HEK293 (cell line): ENCODE data around the gene ALX1.

ENCODE experiments used
- CTCF ChIA-PET: fragments of 350-600 bp; formaldehyde crosslinking; extraction: SDS; loops from one replicate; lab custom pipeline; 2021; ENCODE audit warnings: antibody characterized with exemption; lab: Yijun Ruan, JAX
- POLR2A ChIA-PET: fragments of 300-600 bp; formaldehyde crosslinking; extraction: SDS; loops from one replicate; lab custom pipeline; 2020; ENCODE audit warnings: antibody characterized with exemption, inconsistent platforms; lab: Yijun Ruan, JAX
- H3K27ac ChIP-seq: fragments of 200-500 bp; sonication (Bioruptor generic); 2 replicates; pipeline ENCODE4 v1.5.1; 2014; ENCODE audit warnings: low read depth, low read length, control low read depth, inconsistent platforms; ENCODE audit errors: extremely low read depth
- H3K36me3 ChIP-seq, 2 experiments: fragments of 200-500 bp in 1 of 2; sonication (Bioruptor generic) in 1 of 2; 1 replicate in 1 of 2; 2 replicates in 1 of 2; pipeline ENCODE4 v1.5.1; 2014 to 2017; ENCODE audit warnings: inconsistent platforms in 2 of 2, low read length in 2 of 2; ENCODE audit not compliant: control insufficient read depth in 2 of 2, insufficient read depth in 1 of 2
- H3K4me1 ChIP-seq: fragments of 200-500 bp; sonication (Bioruptor generic); 2 replicates; pipeline ENCODE4 v1.5.1; 2014; ENCODE audit warnings: mild to moderate bottlenecking, low read length, inconsistent platforms; ENCODE audit not compliant: control insufficient read depth, insufficient read depth
- H3K4me3 ChIP-seq: 2 replicates; pipeline ENCODE4 v1.5.1; 2011; ENCODE audit warnings: low read depth, mild to moderate bottlenecking, control low read depth, low read length, moderate library complexity
- H3K9me3 ChIP-seq: fragments of 200-500 bp; sonication (Bioruptor generic); 2 replicates; pipeline ENCODE4 v1.5.1; 2014; ENCODE audit warnings: low read depth, low read length, inconsistent platforms; ENCODE audit not compliant: control insufficient read depth, insufficient read depth
- MZF1 ChIP-seq: fragments of 450-650 bp; formaldehyde crosslinking; IDR thresholded peaks from 2 replicates; pipeline ENCODE4 v1.5.1; 2017; ENCODE audit warnings: missing biosample characterization, missing genetic modification characterization, borderline replicate concordance
- PRDM1 ChIP-seq: fragments of 450-650 bp; formaldehyde crosslinking; IDR thresholded peaks from 2 replicates; pipeline ENCODE4; 2016; ENCODE audit warnings: missing biosample characterization, missing genetic modification characterization
- SALL2 ChIP-seq: fragments of 450-650 bp; formaldehyde crosslinking; IDR thresholded peaks from 2 replicates; pipeline ENCODE4 v1.5.0; 2017; ENCODE audit warnings: missing biosample characterization, mild to moderate bottlenecking, missing genetic modification characterization, borderline replicate concordance
- SP2 ChIP-seq: fragments of 450-650 bp; formaldehyde crosslinking; IDR thresholded peaks from 2 replicates; pipeline ENCODE4 v1.5.1; 2016; ENCODE audit warnings: missing biosample characterization, missing genetic modification characterization
- YY1 ChIP-seq: fragments of 450-650 bp; formaldehyde crosslinking; IDR thresholded peaks from 2 replicates; pipeline ENCODE4 v1.5.1; 2018; ENCODE audit warnings: missing biosample characterization, missing genetic modification characterization
- ZBTB10 ChIP-seq: fragments of 450-650 bp; formaldehyde crosslinking; IDR thresholded peaks from 2 replicates; pipeline ENCODE4 v1.5.1; 2016; ENCODE audit warnings: missing biosample characterization, missing genetic modification characterization
- ZBTB17 ChIP-seq: fragments of 450-650 bp; formaldehyde crosslinking; IDR thresholded peaks from 2 replicates; pipeline ENCODE4 v1.5.1; 2016; ENCODE audit warnings: missing biosample characterization, missing genetic modification characterization
- ZBTB20 ChIP-seq: fragments of 450-650 bp; formaldehyde crosslinking; IDR thresholded peaks from 2 replicates; pipeline ENCODE4 v1.5.1; 2016; ENCODE audit warnings: missing biosample characterization, missing genetic modification characterization
- ZBTB48 ChIP-seq: fragments of 450-650 bp; formaldehyde crosslinking; IDR thresholded peaks from 2 replicates; pipeline ENCODE4 v1.5.1; 2016; ENCODE audit warnings: missing biosample characterization, missing genetic modification characterization
- ZNF121 ChIP-seq: fragments of 450-650 bp; formaldehyde crosslinking; IDR thresholded peaks from 2 replicates; pipeline ENCODE4 v1.5.1; 2016; ENCODE audit warnings: missing biosample characterization, missing genetic modification characterization
- ZNF132 ChIP-seq: fragments of 450-650 bp; formaldehyde crosslinking; IDR thresholded peaks from 2 replicates; pipeline ENCODE4 v1.5.1; 2017; ENCODE audit warnings: missing biosample characterization, missing genetic modification characterization, borderline replicate concordance
- ZNF169 ChIP-seq: fragments of 450-650 bp; formaldehyde crosslinking; IDR thresholded peaks from 2 replicates; pipeline ENCODE4 v1.5.1; 2016; ENCODE audit warnings: missing biosample characterization, missing genetic modification characterization
- ZNF202 ChIP-seq: fragments of 450-650 bp; formaldehyde crosslinking; IDR thresholded peaks from 2 replicates; pipeline ENCODE4 v1.5.1; 2016; ENCODE audit warnings: missing biosample characterization, missing genetic modification characterization, borderline replicate concordance
- ZNF274 ChIP-seq, 2 experiments: fragments of 200-500 bp in 1 of 2; fragments of 450-650 bp in 1 of 2; sonication (Bioruptor generic) in 1 of 2; formaldehyde crosslinking in 1 of 2; IDR thresholded peaks; 2 replicates each; pipeline versions ENCODE4 v1.5.1 to v1.6.1; 2014 to 2016; ENCODE audit warnings: borderline replicate concordance in 1 of 2, inconsistent platforms in 1 of 2, low read length in 1 of 2, missing biosample characterization in 1 of 2, missing genetic modification characterization in 1 of 2
- ZNF335 ChIP-seq: fragments of 450-650 bp; formaldehyde crosslinking; conservative IDR thresholded peaks from 2 replicates; pipeline ENCODE4 v1.5.1; 2016; ENCODE audit warnings: missing biosample characterization, missing genetic modification characterization
- ZNF391 ChIP-seq: fragments of 450-650 bp; formaldehyde crosslinking; IDR thresholded peaks from 2 replicates; pipeline ENCODE4 v1.5.1; 2016; ENCODE audit warnings: low read depth, missing biosample characterization, missing genetic modification characterization, borderline replicate concordance
- ZNF404 ChIP-seq: fragments of 450-650 bp; formaldehyde crosslinking; IDR thresholded peaks from 2 replicates; pipeline ENCODE4 v1.5.1; 2017; ENCODE audit warnings: missing biosample characterization, missing genetic modification characterization
- ZNF513 ChIP-seq: fragments of 450-650 bp; IDR thresholded peaks from 2 replicates; pipeline ENCODE4 v1.5.1; 2018; ENCODE audit warnings: missing biosample characterization, missing genetic modification characterization
- ZNF548 ChIP-seq: fragments of 450-650 bp; formaldehyde crosslinking; IDR thresholded peaks from 2 replicates; pipeline ENCODE4 v1.5.1; 2016; ENCODE audit warnings: missing biosample characterization, missing genetic modification characterization
- ZNF704 ChIP-seq: fragments of 450-650 bp; formaldehyde crosslinking; IDR thresholded peaks from 2 replicates; pipeline ENCODE4 v1.5.1; 2016; ENCODE audit warnings: missing biosample characterization, missing genetic modification characterization
- ZNF776 ChIP-seq: fragments of 450-650 bp; formaldehyde crosslinking; IDR thresholded peaks from 2 replicates; pipeline ENCODE4 v1.5.0; 2017; ENCODE audit warnings: missing biosample characterization, missing genetic modification characterization, borderline replicate concordance

ALX1 gene

DNA sequence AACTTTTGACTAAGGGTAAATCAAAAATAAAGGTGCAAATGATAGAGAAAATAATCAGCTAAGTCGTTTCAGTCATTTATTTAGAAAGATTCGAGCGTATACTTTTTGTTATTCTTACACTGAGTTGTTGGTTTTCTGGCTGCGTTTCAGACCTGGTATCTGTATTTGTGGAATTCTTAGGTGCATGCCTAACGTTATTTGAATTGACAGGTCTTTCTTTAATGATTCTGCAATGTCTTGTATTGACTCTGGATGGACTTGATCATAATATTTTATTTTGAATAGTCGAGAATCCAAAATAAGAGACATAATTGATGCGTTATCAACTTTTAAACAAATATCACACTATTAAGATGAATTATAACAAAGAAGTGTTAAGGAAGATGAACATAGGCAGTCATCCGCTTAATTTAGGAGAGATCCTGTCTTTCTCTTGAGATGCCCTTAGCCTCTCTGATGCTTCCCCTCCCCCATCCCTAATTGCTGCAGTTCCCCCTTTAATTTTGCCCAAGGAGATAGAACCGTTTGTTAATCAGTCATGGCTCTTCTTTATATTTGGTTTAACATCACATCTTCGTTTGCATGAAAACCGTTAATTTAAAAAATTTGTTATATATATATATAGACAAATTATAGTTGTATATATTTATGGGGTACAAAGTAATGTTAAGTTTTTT, 1.8 kb downstream of the ALX1 start:
- peak overlapping the region; percentile 57 for H3K4me3 ChIP-seq
- H3K9me3 ChIP-seq, result no peaks in the 10 kb centered on the region
- no peak for TF ChIP-seq ZNF274 (IDR thresholded peaks at IDR 0.05; ENCODE audit: low read length)
- no peak for TF ChIP-seq ZNF274 (tag by site-specific recombination; IDR thresholded peaks at IDR 0.05; ENCODE audit: borderline replicate concordance)
- TF ChIP-seq ZBTB20, result peak; percentile 93
- TF ChIP-seq ZNF169, result no peak
- no peak for TF ChIP-seq ZNF404 (tag by site-specific recombination)
- CTCF ChIA-PET, result interaction anchor here (0.9 kb wide), 1 partner anchor 16 kb away, joined by 5 read pairs; no protein-coding TSS in a partner anchor
- H3K4me1 ChIP-seq, result no peaks in the 10 kb centered on the region
- POLR2A ChIA-PET, result no interaction called here
- no peak overlapping the region for H3K27ac ChIP-seq
- no peaks in the 10 kb centered on the region for H3K36me3 ChIP-seq

DNA sequence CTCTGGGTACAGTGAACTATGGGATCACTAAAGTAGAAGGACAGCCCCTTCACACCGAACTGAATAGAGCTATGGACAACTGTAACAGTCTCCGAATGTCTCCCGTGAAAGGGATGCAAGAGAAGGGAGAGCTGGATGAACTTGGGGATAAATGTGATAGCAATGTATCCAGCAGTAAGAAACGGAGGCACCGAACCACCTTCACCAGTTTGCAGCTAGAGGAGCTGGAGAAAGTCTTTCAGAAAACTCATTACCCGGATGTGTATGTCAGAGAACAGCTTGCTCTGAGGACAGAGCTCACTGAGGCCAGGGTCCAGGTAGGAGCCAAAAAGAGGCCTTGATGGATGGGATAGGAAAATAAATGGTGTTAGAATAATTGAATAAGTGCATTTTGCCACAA, 3.5 kb downstream of the ALX1 start:
- ChIA-PET POLR2A (no interaction called here), CTCF (interaction anchor here (0.5 to 0.6 kb wide), 2 partner anchors 100 to 137 kb away, joined by 3 to 4 read pairs; no protein-coding TSS in a partner anchor)
- Histone ChIP-seq H3K9me3 (no peaks in the 10 kb centered on the region), H3K27ac (no peak overlapping the region), H3K36me3 (peaks cover 0 to 3% of the 10 kb centered on the region in 2 experiments; a peak in 2 of 3 replicates), H3K4me3 (no peak overlapping the region), H3K4me1 (no peaks in the 10 kb centered on the region)
- TF ChIP-seq ZNF132, result no peak
- no peak for TF ChIP-seq YY1
- TF ChIP-seq ZNF704, result no peak
- 0 out of 2 replicates have a peak, but pooled peaks have one; percentile 25 for TF ChIP-seq ZNF335 (tag by site-specific recombination)
- no peak for TF ChIP-seq ZNF202 (tag by site-specific recombination)
- TF ChIP-seq ZBTB48 (tag by site-specific recombination), result no peak
- TF ChIP-seq MZF1 (tag by site-specific recombination), result 0 out of 2 replicates have a peak, but pooled peaks have one; percentile 28
- no peak for TF ChIP-seq SP2 (tag by site-specific recombination)
- TF ChIP-seq SALL2 (tag by site-specific recombination), result no peak
- TF ChIP-seq ZBTB20, result peak; percentile 43; the same call in 1 of the 2 replicates
- TF ChIP-seq PRDM1, result peak; percentile 63; the same call in 1 of the 2 replicates
- TF ChIP-seq ZBTB17 (tag by site-specific recombination), result peak; percentile 51; the same call in 1 of the 2 replicates
- no peak for TF ChIP-seq ZNF548 (tag by site-specific recombination)

DNA sequence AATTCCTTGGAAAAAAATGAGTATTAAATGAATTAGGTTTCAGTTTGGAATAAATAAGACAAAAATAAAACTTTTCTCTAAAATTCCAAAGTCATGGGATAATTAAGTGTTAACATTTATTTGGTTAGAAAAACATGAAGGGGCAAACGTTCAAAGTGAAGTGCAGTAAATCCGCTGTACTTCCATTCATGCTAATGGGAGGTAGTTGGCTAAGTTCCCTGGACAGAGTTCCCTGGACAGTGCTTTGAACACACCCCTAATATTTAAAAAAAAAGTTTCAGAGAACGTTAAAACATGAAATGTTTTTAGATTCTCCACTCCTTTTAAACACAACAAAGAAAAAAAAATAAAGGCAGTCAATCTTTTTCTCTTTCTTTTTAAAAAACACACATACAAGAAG, 16.3 kb downstream of the ALX1 start:
- TF ChIP-seq ZNF776 (tag by site-specific recombination) (no peak), ZBTB10 (tag by site-specific recombination) (no peak), ZNF121 (tag by site-specific recombination) (no peak), ZNF391 (tag by site-specific recombination) (no peak), ZNF513 (tag by site-specific recombination) (no peak)
- Histone ChIP-seq H3K4me3 (no peak overlapping the region), H3K27ac (no peak overlapping the region), H3K4me1 (no peaks in the 10 kb centered on the region), H3K9me3 (no peaks in the 10 kb centered on the region), H3K36me3 (peaks cover 0 to 4% of the 10 kb centered on the region in 2 experiments; a peak in 1 of 3 replicates)
- POLR2A ChIA-PET, result no interaction called here
- CTCF ChIA-PET, result no interaction called here
